GM12878 (cell line): ENCODE measurements around the gene SEMA3C. TPM values are rescaled to one million over a fixed set of nuclear protein-coding genes. Genes with fewer than 3 reads are reported as not detected.

ENCODE experiments used
- ATAC-seq: fragments of 200-7000 bp; cut with Tn5 transposase; 3 replicates; pipeline ENCODE4 v1.9.1; 2020; ENCODE audit warnings: mild to moderate bottlenecking, moderate library complexity
- BruUV-seq: library from RNA; stranded (reverse); fragments of 400-500 nt; replicated peaks from 2 replicates; lab custom pipeline; 2021; lab: Mats Ljungman, UMichigan
- CTCF ChIA-PET: fragments of 300-600 bp; sonication (Branson Sonifier 250); formaldehyde crosslinking; extraction: SDS; loops from one replicate; lab custom pipeline; 2021; ENCODE audit warnings: inconsistent platforms; lab: Yijun Ruan, JAX
- POLR2A ChIA-PET: fragments of 350-600 bp; formaldehyde crosslinking; extraction: SDS; loops from one replicate; lab custom pipeline; 2021; ENCODE audit warnings: inconsistent platforms; lab: Charles Lee
- RAD21 ChIA-PET: fragments of 300-600 bp; sonication (Branson Sonifier 250); formaldehyde crosslinking; loops from one replicate; lab custom pipeline; 2023; ENCODE audit warnings: antibody characterized with exemption; ENCODE audit not compliant: unreplicated experiment; lab: Charles Lee
- SMC1A ChIA-PET: fragments of 300-600 bp; sonication (Branson Sonifier 250); formaldehyde crosslinking; loops from one replicate; lab custom pipeline; 2023; ENCODE audit not compliant: unreplicated experiment, uncharacterized antibody; lab: Charles Lee
- DNase-seq: peaks from one replicate; pipeline ENCODE4 v3.0.0-alpha.2; 2011; ENCODE audit warnings: low read depth, low spot score
- FAIRE-seq: peaks from 3 replicates; lab custom pipeline; 2011; peaks lifted over from hg19 to GRCh38; lab: Jason Lieb, UNC
- H2AFZ ChIP-seq: 2 replicates; pipeline ENCODE4 v1.6.0; 2011; ENCODE audit warnings: low read depth, low read length, control low read depth; ENCODE audit not compliant: control insufficient read depth
- H3K27ac ChIP-seq: 2 replicates; pipeline ENCODE4 v1.5.1; 2011; ENCODE audit warnings: control low read depth; ENCODE audit not compliant: control insufficient read depth, insufficient read depth
- H3K27me3 ChIP-seq, 2 experiments: replicated peaks in 1 of 2; 2 replicates each; pipeline versions ENCODE4 v1.6.0 to v1.6.1; 2011; ENCODE audit warnings: low read length in 1 of 2; ENCODE audit not compliant: control insufficient read depth in 2 of 2, insufficient read depth in 2 of 2
- H3K36me3 ChIP-seq, 2 experiments: 2 replicates each; pipeline ENCODE4 v1.5.1; 2011; ENCODE audit warnings: low read length in 1 of 2; ENCODE audit not compliant: control insufficient read depth in 2 of 2, insufficient read depth in 2 of 2
- H3K4me1 ChIP-seq: 2 replicates; pipeline ENCODE4 v1.6.1; 2011; ENCODE audit warnings: mild to moderate bottlenecking, low read length, moderate library complexity, mixed read lengths; ENCODE audit not compliant: control insufficient read depth, insufficient read depth
- H3K4me2 ChIP-seq: 2 replicates; pipeline ENCODE4 v1.6.0; 2011; ENCODE audit warnings: control low read depth; ENCODE audit not compliant: control insufficient read depth, insufficient read depth
- H3K4me3 ChIP-seq: fragments of 200-600 bp; sonication (generic); 2 replicates; pipeline ENCODE4 v1.5.1; 2016
- H3K79me2 ChIP-seq: 2 replicates; pipeline ENCODE4 v1.6.0; 2011; ENCODE audit warnings: low read length; ENCODE audit not compliant: control insufficient read depth, insufficient read depth
- H3K9ac ChIP-seq: 2 replicates; pipeline ENCODE4 v1.8.0; 2011; ENCODE audit warnings: low read length, control low read depth, mixed read lengths; ENCODE audit not compliant: control insufficient read depth, insufficient read depth
- H3K9me3 ChIP-seq: replicated peaks from 3 replicates; pipeline ENCODE4 v1.5.1; 2011; ENCODE audit warnings: mild to moderate bottlenecking, low read length; ENCODE audit not compliant: control insufficient read depth, insufficient read depth
- H4K20me1 ChIP-seq: 2 replicates; pipeline ENCODE4 v1.6.0; 2011; ENCODE audit not compliant: control insufficient read depth, insufficient read depth
- BHLHE40 ChIP-seq, 2 experiments: fragments of 450-650 bp in 1 of 2; IDR thresholded peaks; 2 replicates each; pipeline ENCODE4 v1.6.1; 2011 to 2017; ENCODE audit warnings: low read depth in 2 of 2, borderline replicate concordance in 1 of 2, improper control_type of control experiment in 1 of 2, low read length in 1 of 2, mild to moderate bottlenecking in 1 of 2
- CBX5 ChIP-seq: sonication (generic); IDR thresholded peaks from 2 replicates; pipeline ENCODE4 v1.6.1; 2016; ENCODE audit warnings: low read depth, moderate library complexity, mild to moderate bottlenecking, inconsistent platforms
- NFXL1 ChIP-seq: fragments of 450-650 bp; IDR thresholded peaks from 2 replicates; pipeline ENCODE4 v1.6.1; 2017; ENCODE audit warnings: antibody characterized with exemption, mild to moderate bottlenecking, borderline replicate concordance
- SREBF1 ChIP-seq: IDR thresholded peaks from 2 replicates; pipeline ENCODE4 v1.6.1; 2012; ENCODE audit warnings: mild to moderate bottlenecking, low read length
- STAT1 ChIP-seq: fragments of 450-650 bp; conservative IDR thresholded peaks from 2 replicates; pipeline ENCODE4 v1.6.1; 2014; ENCODE audit warnings: antibody characterized with exemption, mild to moderate bottlenecking
- WRNIP1 ChIP-seq: IDR thresholded peaks from 2 replicates; pipeline ENCODE4 v1.6.1; 2011; ENCODE audit warnings: low read depth, low read length, improper control_type of control experiment, borderline replicate concordance
- ZNF207 ChIP-seq: fragments of 450-650 bp; IDR thresholded peaks from 2 replicates; pipeline ENCODE4 v1.6.1; 2014; ENCODE audit warnings: antibody characterized with exemption, mild to moderate bottlenecking, borderline replicate concordance
- ZNF274 ChIP-seq: IDR thresholded peaks from one replicate; pipeline ENCODE4 v1.8.0; 2011; ENCODE audit not compliant: insufficient read length, insufficient read depth
- WGBS: methylation state at CpG from one replicate; pipeline ENCODE4 v1.1.6; 2016; ENCODE audit warnings: low lambda C conversion rate; ENCODE audit not compliant: insufficient replicate concordance, insufficient coverage; ENCODE audit errors: missing lambda C conversion rate; 5-methylcytosine and 5-hydroxymethylcytosine counted together
- in situ Hi-C: fragments of 300-500 bp; cut with MboI; formaldehyde crosslinking; loops from 9 replicates; pipeline ENCODE4 v1.14.3; 2018; ENCODE audit warnings: mixed read lengths
- intact Hi-C: fragments of 100-400 bp; cut with micrococcal nuclease; formaldehyde crosslinking; loops from one replicate; pipeline ENCODE4 v1.14.2; 2022; ENCODE audit not compliant: unreplicated experiment
- polyA plus RNA-seq, 11 experiments: library from polyadenylated mRNA; depleted of rRNA in 4 of 11; unstranded in 6 of 11; stranded (reverse) in 5 of 11; fragments of >200 nt; fragmentation: Nextera tagmentation in 4 of 11; fragmentation: Illumina TruSeq in 1 of 11; extraction: Ambion mirVana in 4 of 11; extraction: Trizol in 1 of 11; gene quantifications; 1 replicate in 1 of 11; 2 replicates in 10 of 11; pipeline versions ENCODE4 v1.2.1 to v1.2.3, GENCODE V29; 2011 to 2016; ENCODE audit warnings: inconsistent platforms in 2 of 11, missing spikeins in 2 of 11, low read depth in 1 of 11
- total RNA-seq, 4 experiments: library from RNA; depleted of rRNA in 3 of 4; stranded (reverse); fragments of >200 nt in 3 of 4; fragmentation: Illumina TruSeq in 1 of 4; extraction: Trizol in 1 of 4; gene quantifications; 2 replicates each; pipeline versions ENCODE4 v1.2.1 to v1.2.3, GENCODE V29; 2013 to 2021
- TF ChIP-seq, protein P1 (sequence below): fragments of 450-650 bp; IDR thresholded peaks from 2 replicates; pipeline ENCODE4 v1.6.1; 2017; ENCODE audit warnings: antibody characterized with exemption, mild to moderate bottlenecking, moderate library complexity
- TF ChIP-seq, protein P2 (sequence below): fragments of 150-350 bp; IDR thresholded peaks from 2 replicates; pipeline ENCODE4 v1.6.1; 2016; ENCODE audit warnings: low read depth, low read length
- TF ChIP-seq, protein P3 (sequence below), 3 experiments: IDR thresholded peaks in 2 of 3; conservative IDR thresholded peaks in 1 of 3; 2 replicates each; pipeline ENCODE4 v1.5.1; 2011; ENCODE audit warnings: low read depth in 3 of 3, low read length in 3 of 3, mild to moderate bottlenecking in 3 of 3, control low read depth in 2 of 3, moderate library complexity in 2 of 3, inconsistent platforms in 1 of 3, mixed read lengths in 1 of 3; ENCODE audit not compliant: control insufficient read depth in 2 of 3, insufficient read depth in 1 of 3; ENCODE audit errors: extremely low read depth in 1 of 3
- TF ChIP-seq, protein P4 (sequence below): IDR thresholded peaks from 2 replicates; pipeline ENCODE4 v1.6.1; 2011; ENCODE audit warnings: borderline replicate concordance, low read depth, mild to moderate bottlenecking, moderate library complexity, mixed read lengths, low read length; ENCODE audit not compliant: insufficient read depth; ENCODE audit errors: extremely low read length
- TF ChIP-seq, protein P5 (sequence below): IDR thresholded peaks from 2 replicates; pipeline ENCODE4 v1.6.1; 2012; ENCODE audit warnings: low read depth, low read length, improper control_type of control experiment

SEMA3C gene
- total and polyA plus RNA-seq, 10 of the 15 experiments (the other 5 are each of a cell fraction or from before 2014, with no cell fraction given), result 0.01 to 0.41 (median 0.11) TPM; not detected in 6

DNA sequence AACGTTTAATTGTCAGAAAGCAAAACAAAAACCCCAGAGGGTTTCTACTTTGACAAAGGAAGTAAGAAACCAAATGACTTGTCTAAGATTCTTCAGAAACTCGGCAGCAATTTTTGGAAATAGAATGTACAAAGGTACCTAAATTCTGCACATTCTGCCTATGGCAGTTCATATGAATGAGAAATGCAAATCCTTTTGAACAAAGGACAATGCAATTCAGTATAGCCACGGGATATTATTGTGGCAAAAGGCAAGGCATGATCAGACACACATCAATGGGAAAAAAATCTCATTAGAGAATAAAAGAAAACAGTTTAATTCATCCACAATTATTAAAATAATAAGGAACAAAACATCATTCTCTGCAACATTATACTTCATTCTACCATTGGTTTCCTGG is 93.4 kb downstream of the SEMA3C start:
- H3K4me1 ChIP-seq, result no peaks in the 10 kb centered on the region
- no peaks in the 10 kb centered on the region for H4K20me1 ChIP-seq
- no peaks in the 10 kb centered on the region for H3K36me3 ChIP-seq
- in situ Hi-C loops (no loop called here), intact Hi-C loops (no loop called here)
- H3K9ac ChIP-seq, result no peak overlapping the region
- WGBS, result 3% methylated on average over 3 of the region's 3 CpGs
- RAD21 ChIA-PET, result no interaction called here
- H3K4me2 ChIP-seq, result no peak overlapping the region
- BruUV-seq, result no TSS peak
- POLR2A ChIA-PET, result no interaction called here
- FAIRE-seq, result no peak
- SMC1A ChIA-PET, result no interaction called here
- H3K9me3 ChIP-seq, result no peaks in the 10 kb centered on the region
- H2AFZ ChIP-seq, result no peak overlapping the region
- H3K4me3 ChIP-seq, result no peak overlapping the region
- DNase-seq, result no peak
- no peak for ATAC-seq
- CTCF ChIA-PET, result no interaction called here
- no peak overlapping the region for H3K27ac ChIP-seq
- no peaks in the 10 kb centered on the region for H3K79me2 ChIP-seq
- H3K27me3 ChIP-seq, result no peaks in the 10 kb centered on the region
- TF ChIP-seq, protein P1, sequence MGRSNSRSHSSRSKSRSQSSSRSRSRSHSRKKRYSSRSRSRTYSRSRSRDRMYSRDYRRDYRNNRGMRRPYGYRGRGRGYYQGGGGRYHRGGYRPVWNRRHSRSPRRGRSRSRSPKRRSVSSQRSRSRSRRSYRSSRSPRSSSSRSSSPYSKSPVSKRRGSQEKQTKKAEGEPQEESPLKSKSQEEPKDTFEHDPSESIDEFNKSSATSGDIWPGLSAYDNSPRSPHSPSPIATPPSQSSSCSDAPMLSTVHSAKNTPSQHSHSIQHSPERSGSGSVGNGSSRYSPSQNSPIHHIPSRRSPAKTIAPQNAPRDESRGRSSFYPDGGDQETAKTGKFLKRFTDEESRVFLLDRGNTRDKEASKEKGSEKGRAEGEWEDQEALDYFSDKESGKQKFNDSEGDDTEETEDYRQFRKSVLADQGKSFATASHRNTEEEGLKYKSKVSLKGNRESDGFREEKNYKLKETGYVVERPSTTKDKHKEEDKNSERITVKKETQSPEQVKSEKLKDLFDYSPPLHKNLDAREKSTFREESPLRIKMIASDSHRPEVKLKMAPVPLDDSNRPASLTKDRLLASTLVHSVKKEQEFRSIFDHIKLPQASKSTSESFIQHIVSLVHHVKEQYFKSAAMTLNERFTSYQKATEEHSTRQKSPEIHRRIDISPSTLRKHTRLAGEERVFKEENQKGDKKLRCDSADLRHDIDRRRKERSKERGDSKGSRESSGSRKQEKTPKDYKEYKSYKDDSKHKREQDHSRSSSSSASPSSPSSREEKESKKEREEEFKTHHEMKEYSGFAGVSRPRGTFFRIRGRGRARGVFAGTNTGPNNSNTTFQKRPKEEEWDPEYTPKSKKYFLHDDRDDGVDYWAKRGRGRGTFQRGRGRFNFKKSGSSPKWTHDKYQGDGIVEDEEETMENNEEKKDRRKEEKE, result no peak
- TF ChIP-seq SREBF1, result no peak
- TF ChIP-seq ZNF274, result no peak
- no peak for TF ChIP-seq NFXL1
- TF ChIP-seq, protein P2, sequence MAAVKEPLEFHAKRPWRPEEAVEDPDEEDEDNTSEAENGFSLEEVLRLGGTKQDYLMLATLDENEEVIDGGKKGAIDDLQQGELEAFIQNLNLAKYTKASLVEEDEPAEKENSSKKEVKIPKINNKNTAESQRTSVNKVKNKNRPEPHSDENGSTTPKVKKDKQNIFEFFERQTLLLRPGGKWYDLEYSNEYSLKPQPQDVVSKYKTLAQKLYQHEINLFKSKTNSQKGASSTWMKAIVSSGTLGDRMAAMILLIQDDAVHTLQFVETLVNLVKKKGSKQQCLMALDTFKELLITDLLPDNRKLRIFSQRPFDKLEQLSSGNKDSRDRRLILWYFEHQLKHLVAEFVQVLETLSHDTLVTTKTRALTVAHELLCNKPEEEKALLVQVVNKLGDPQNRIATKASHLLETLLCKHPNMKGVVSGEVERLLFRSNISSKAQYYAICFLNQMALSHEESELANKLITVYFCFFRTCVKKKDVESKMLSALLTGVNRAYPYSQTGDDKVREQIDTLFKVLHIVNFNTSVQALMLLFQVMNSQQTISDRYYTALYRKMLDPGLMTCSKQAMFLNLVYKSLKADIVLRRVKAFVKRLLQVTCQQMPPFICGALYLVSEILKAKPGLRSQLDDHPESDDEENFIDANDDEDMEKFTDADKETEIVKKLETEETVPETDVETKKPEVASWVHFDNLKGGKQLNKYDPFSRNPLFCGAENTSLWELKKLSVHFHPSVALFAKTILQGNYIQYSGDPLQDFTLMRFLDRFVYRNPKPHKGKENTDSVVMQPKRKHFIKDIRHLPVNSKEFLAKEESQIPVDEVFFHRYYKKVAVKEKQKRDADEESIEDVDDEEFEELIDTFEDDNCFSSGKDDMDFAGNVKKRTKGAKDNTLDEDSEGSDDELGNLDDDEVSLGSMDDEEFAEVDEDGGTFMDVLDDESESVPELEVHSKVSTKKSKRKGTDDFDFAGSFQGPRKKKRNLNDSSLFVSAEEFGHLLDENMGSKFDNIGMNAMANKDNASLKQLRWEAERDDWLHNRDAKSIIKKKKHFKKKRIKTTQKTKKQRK, result no peak
- TF ChIP-seq WRNIP1, result no peak
- TF ChIP-seq CBX5, result no peak
- TF ChIP-seq, protein P3, sequence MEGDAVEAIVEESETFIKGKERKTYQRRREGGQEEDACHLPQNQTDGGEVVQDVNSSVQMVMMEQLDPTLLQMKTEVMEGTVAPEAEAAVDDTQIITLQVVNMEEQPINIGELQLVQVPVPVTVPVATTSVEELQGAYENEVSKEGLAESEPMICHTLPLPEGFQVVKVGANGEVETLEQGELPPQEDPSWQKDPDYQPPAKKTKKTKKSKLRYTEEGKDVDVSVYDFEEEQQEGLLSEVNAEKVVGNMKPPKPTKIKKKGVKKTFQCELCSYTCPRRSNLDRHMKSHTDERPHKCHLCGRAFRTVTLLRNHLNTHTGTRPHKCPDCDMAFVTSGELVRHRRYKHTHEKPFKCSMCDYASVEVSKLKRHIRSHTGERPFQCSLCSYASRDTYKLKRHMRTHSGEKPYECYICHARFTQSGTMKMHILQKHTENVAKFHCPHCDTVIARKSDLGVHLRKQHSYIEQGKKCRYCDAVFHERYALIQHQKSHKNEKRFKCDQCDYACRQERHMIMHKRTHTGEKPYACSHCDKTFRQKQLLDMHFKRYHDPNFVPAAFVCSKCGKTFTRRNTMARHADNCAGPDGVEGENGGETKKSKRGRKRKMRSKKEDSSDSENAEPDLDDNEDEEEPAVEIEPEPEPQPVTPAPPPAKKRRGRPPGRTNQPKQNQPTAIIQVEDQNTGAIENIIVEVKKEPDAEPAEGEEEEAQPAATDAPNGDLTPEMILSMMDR (IDR thresholded peaks at IDR 0.05 in 2 of 3, conservative IDR thresholded peaks at IDR 0.05 in 1 of 3; ENCODE audit: control insufficient read depth in 2 of 3, extremely low read depth in 1 of 3, insufficient read depth in 1 of 3, low read depth in 3 of 3, low read length in 3 of 3), result no peak
- TF ChIP-seq, protein P4, sequence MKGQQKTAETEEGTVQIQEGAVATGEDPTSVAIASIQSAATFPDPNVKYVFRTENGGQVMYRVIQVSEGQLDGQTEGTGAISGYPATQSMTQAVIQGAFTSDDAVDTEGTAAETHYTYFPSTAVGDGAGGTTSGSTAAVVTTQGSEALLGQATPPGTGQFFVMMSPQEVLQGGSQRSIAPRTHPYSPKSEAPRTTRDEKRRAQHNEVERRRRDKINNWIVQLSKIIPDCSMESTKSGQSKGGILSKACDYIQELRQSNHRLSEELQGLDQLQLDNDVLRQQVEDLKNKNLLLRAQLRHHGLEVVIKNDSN, result no peak
- TF ChIP-seq BHLHE40 (IDR thresholded peaks at IDR 0.05; ENCODE audit: borderline replicate concordance in 1 of 2, low read depth in 2 of 2, low read length in 1 of 2), result no peak
- no peak for TF ChIP-seq STAT1
- TF ChIP-seq, protein P5, sequence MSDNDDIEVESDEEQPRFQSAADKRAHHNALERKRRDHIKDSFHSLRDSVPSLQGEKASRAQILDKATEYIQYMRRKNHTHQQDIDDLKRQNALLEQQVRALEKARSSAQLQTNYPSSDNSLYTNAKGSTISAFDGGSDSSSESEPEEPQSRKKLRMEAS, result no peak
- TF ChIP-seq ZNF207, result no peak
